Measurements from ENCODE around the gene ADCY9. TPM values are rescaled to one million over a fixed set of nuclear protein-coding genes. Genes with fewer than 3 reads are reported as not detected.
A peak's percentile ranks its signal among the peaks of the same experiment; 100 is the strongest.

Gene ADCY9
- total RNA-seq, 3 donors from 2014 or later, result 10.9 to 14.4 (median 12.0) TPM

DNA sequence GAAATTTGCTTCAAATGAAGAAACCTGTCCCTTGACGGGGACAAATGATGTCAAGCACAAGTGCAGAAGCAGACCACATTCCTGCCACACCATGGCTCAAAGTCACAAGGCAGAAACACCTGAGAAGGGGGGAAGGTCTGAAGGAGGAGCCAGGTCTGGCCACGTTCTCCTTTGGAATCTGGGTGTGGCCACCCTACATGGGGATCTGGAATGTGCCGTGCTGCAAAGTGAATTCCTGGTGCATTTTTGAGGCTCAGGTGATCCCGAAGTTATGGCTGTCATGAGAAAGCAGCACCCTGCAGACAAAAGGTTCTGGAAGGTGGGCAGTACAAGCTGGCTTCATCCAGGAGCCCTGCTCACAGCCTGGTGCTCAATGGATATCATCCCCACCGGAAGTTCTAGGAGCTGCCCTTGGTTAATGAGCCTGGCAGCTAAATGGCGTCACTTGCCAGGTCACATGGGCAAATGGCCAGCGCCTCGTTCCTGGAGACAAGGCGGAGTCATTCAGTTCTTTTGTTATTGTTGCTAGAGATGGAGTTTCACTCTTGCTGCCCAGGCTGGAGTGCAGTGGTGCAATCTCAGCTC is 20.1 kb upstream of the ADCY9 start:
- intact Hi-C loops (cut with DNase I; ENCODE audit: low total_unique reads), result no loop called here
- TF ChIP-seq POLR2A (IDR thresholded peaks at IDR 0.05) (no peak), POLR2AphosphoS5 (IDR thresholded peaks at IDR 0.05) (peak in 2 of 3 donors; percentile 35 to 61)
- TF ChIP-seq, protein P1, sequence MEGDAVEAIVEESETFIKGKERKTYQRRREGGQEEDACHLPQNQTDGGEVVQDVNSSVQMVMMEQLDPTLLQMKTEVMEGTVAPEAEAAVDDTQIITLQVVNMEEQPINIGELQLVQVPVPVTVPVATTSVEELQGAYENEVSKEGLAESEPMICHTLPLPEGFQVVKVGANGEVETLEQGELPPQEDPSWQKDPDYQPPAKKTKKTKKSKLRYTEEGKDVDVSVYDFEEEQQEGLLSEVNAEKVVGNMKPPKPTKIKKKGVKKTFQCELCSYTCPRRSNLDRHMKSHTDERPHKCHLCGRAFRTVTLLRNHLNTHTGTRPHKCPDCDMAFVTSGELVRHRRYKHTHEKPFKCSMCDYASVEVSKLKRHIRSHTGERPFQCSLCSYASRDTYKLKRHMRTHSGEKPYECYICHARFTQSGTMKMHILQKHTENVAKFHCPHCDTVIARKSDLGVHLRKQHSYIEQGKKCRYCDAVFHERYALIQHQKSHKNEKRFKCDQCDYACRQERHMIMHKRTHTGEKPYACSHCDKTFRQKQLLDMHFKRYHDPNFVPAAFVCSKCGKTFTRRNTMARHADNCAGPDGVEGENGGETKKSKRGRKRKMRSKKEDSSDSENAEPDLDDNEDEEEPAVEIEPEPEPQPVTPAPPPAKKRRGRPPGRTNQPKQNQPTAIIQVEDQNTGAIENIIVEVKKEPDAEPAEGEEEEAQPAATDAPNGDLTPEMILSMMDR (IDR thresholded peaks at IDR 0.05), result peak in 2 of 3 donors; percentile 13 to 59
- Histone ChIP-seq H3K27ac (peak overlapping the region; percentile 27 to 74), H3K4me1 (no peaks in the 10 kb centered on the region), H3K27me3 (no peaks in the 10 kb centered on the region), H3K4me3 (peak overlapping the region in 1 of 3 donors; percentile 11), H3K36me3 (no peaks in the 10 kb centered on the region), H3K9me3 (no peaks in the 10 kb centered on the region)
- peak; percentile 69 to 88 for DNase-seq (ENCODE audit: low spot score in 2 of 2)

DNA sequence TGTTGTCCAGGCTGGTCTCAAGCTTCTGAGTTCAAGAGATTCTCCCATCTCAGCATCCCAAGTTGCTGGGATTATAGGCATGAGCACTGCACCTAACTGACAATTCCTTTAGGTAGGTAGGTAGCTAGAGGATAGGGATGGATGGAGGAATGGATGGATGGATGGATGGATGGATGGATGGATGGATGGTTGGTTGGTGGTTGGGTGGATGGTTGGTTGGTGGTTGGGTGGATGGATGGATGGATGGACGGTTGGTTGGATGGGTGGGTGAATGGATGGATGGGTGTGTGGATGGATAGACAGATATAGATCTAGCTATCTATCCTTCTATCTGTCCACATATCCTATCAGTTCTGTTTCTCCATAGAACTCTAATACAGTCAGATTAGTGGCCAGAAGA is 19.3 kb upstream of the ADCY9 start:
- H3K4me1 ChIP-seq, result no peaks in the 10 kb centered on the region
- DNase-seq (ENCODE audit: low spot score in 2 of 2), result no peak
- TF ChIP-seq POLR2A (IDR thresholded peaks at IDR 0.05), result no peak
- TF ChIP-seq, protein P1 (IDR thresholded peaks at IDR 0.05), result no peak
- no peak for TF ChIP-seq POLR2AphosphoS5 (IDR thresholded peaks at IDR 0.05)
- H3K9me3 ChIP-seq, result no peaks in the 10 kb centered on the region
- no peak overlapping the region for H3K4me3 ChIP-seq
- intact Hi-C loops (cut with DNase I; ENCODE audit: low total_unique reads), result no loop called here
- no peaks in the 10 kb centered on the region for H3K36me3 ChIP-seq
- H3K27ac ChIP-seq, result peak overlapping the region in 1 of 2 donors; percentile 74
- no peaks in the 10 kb centered on the region for H3K27me3 ChIP-seq

DNA sequence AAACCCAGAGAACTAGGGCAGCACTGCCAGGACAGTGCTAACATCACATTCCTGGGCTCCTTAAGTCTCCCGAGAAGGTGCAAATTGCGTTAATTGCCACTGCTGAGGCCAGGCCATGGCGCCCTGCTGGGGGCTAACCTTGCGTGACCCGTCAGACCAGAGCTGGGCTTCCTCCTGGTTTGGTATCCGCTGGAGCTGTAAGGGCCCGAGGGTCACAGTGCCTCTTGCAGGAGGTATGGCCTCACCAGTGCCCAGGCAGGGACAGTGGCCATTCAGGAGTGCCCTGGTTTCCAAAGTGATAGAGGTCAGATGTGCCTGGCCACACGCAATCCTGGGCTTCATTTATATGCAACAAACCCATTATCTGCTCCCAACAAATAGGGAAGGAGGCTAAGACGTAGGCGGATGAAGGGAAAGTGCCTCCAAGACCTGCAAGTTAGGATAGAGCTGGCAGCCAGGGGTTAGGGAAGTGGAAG is 17.7 kb upstream of the ADCY9 start:
- no peak overlapping the region for H3K4me3 ChIP-seq
- no peak for DNase-seq (ENCODE audit: low spot score in 2 of 2)
- TF ChIP-seq POLR2A (IDR thresholded peaks at IDR 0.05) (no peak), POLR2AphosphoS5 (IDR thresholded peaks at IDR 0.05) (no peak)

DNA sequence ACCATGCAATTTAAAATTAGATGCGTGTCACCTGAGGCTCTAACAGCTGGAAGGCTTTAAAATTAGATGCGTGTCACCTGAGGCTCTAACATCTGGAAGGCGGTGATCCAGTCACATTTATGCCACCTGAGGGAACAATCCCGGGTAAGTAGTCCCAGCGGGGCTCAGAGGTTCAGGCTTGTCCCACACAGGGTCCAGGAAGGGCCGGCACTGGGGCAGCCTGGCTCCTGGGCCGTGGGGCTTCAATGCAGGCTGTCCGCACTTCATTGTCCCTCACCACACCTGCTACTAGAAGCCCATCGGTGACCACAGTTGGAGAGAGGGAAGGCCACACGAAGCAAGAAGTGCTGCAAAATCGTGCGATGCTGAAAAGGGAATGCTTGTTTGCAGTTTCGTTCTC is 15.4 kb upstream of the ADCY9 start:
- no peaks in the 10 kb centered on the region for H3K36me3 ChIP-seq
- no peak overlapping the region for H3K4me3 ChIP-seq
- intact Hi-C loops (cut with DNase I; ENCODE audit: low total_unique reads), result no loop called here
- DNase-seq (ENCODE audit: low spot score in 2 of 2), result no peak
- no peaks in the 10 kb centered on the region for H3K27me3 ChIP-seq
- TF ChIP-seq POLR2AphosphoS5 (IDR thresholded peaks at IDR 0.05) (no peak), POLR2A (IDR thresholded peaks at IDR 0.05) (no peak)
- TF ChIP-seq, protein P1 (IDR thresholded peaks at IDR 0.05), result no peak
- H3K27ac ChIP-seq, result no peak overlapping the region
- no peaks in the 10 kb centered on the region for H3K9me3 ChIP-seq
- no peaks in the 10 kb centered on the region for H3K4me1 ChIP-seq

More for the DNA sequence above, 17.7 kb upstream of the ADCY9 start:
- H3K27me3 ChIP-seq, result no peaks in the 10 kb centered on the region
- no peaks in the 10 kb centered on the region for H3K4me1 ChIP-seq
- no peaks in the 10 kb centered on the region for H3K36me3 ChIP-seq
- H3K9me3 ChIP-seq, result no peaks in the 10 kb centered on the region
- no peak overlapping the region for H3K27ac ChIP-seq
- intact Hi-C loops (cut with DNase I; ENCODE audit: low total_unique reads), result no loop called here

DNA sequence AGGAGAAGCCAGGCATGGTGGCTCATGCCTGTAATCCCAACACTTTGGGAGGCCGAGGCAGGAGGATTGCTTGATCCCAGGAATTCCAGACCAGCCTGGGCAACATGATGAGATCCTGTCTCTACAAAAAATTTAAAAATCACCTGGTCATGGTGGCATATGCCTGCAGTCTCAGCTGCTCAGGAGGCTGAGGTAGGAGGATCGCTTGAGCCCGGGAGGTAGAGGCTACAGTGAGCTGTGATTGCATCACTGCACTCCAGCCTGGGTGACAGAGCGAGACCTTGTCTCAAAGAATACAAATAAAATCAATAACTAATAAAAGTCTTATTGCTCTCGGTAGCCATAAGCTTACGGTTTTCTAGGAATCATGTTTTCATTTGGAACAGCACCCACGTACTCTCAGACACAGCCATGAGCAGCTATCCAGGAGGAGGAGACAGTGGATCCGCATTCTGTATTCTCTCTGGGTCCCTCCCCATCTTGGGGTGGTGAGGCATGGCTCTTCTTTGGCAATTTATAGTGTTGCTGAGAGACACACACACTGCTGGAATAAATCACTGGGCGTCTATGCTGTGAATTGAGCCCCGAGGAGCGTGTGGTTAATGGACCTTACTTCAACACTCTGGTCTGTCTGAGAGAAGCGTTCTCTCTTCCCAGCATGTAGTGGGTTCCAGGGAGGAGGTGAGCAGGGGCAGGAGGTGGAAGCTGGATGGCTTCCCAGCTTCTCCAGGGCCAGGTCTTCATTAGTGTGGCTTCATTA is 8.5 kb upstream of the ADCY9 start:
- Histone ChIP-seq H3K4me1 (no peaks in the 10 kb centered on the region), H3K27me3 (no peaks in the 10 kb centered on the region), H3K4me3 (no peak overlapping the region), H3K27ac (no peak overlapping the region), H3K9me3 (no peaks in the 10 kb centered on the region), H3K36me3 (no peaks in the 10 kb centered on the region)
- DNase-seq (ENCODE audit: low spot score in 2 of 2), result no peak
- TF ChIP-seq POLR2A (IDR thresholded peaks at IDR 0.05), result no peak
- TF ChIP-seq, protein P1 (IDR thresholded peaks at IDR 0.05), result no peak
- TF ChIP-seq POLR2AphosphoS5 (IDR thresholded peaks at IDR 0.05), result no peak
- intact Hi-C loops (cut with DNase I; ENCODE audit: low total_unique reads), result no loop called here

Measured in breast epithelium (tissue), 4 donors.